CD4-positive, alpha-beta T cell treated with Interleukin-10 for 1 hour (primary cell): ENCODE measurements around the gene SLC25A46.
"Not testable (repeated sequence)": the region's sequence is repeated elsewhere in the genome, so short reads cannot be mapped to it uniquely, and the experiment has no call there.

ENCODE experiments used
- DNase-seq: peaks from one replicate; pipeline ENCODE4 v3.0.0-alpha.2; 2020

SLC25A46 gene

GRCh38 chr5:110738812-110739651 is at the start of gene SLC25A46:
Gene SLC25A46, plus strand, starts transcription at chr5:110739007. Its CDS starts 113 bp downstream, at chr5:110739120.
- peak; percentile 92 for DNase-seq

- not testable (repeated sequence) for DNase-seq
Observed at GRCh38 chr5:110690587-110690986, 48.2 kb upstream of the SLC25A46 start.

GRCh38 chr5:110692669-110693068 is 46.1 kb upstream of the SLC25A46 start:
- DNase-seq, result not testable (repeated sequence)

- no peak for DNase-seq
Observed at GRCh38 chr5:110702300-110702699, 36.5 kb upstream of the SLC25A46 start.

- no peak for DNase-seq
Observed at GRCh38 chr5:110702704-110703103, 36.1 kb upstream of the SLC25A46 start.

- DNase-seq, result no peak
Observed at GRCh38 chr5:110703481-110703880, 35.3 kb upstream of the SLC25A46 start.

- DNase-seq, result no peak
Observed at GRCh38 chr5:110705349-110705748, 33.5 kb upstream of the SLC25A46 start.

- DNase-seq, result no peak
Observed at GRCh38 chr5:110707260-110707844, 31.5 kb upstream of the SLC25A46 start.

- no peak for DNase-seq
Observed at GRCh38 chr5:110716247-110717245, 22.3 kb upstream of the SLC25A46 start.

GRCh38 chr5:110718311-110718710 is 20.5 kb upstream of the SLC25A46 start:
- DNase-seq, result no peak

- DNase-seq, result peak; percentile 82
Observed at GRCh38 chr5:110726249-110727024, 12.4 kb upstream of the SLC25A46 start, which contains the start of gene TMEM232. Gene TMEM232, minus strand, starts transcription at chr5:110726671. Its CDS starts 59,319 bp downstream, at chr5:110667352.

GRCh38 chr5:110727025-110727314 is 11.8 kb upstream of the SLC25A46 start:
- peak; percentile 32 for DNase-seq

- DNase-seq, result not testable (repeated sequence)
Observed at GRCh38 chr5:110731499-110731898, 7.3 kb upstream of the SLC25A46 start.

GRCh38 chr5:110734101-110734500 is 4.7 kb upstream of the SLC25A46 start:
- no peak for DNase-seq

GRCh38 chr5:110735556-110735955 is 3.3 kb upstream of the SLC25A46 start:
- no peak for DNase-seq

- DNase-seq, result no peak
Observed at GRCh38 chr5:110736753-110737152, 2.1 kb upstream of the SLC25A46 start.

- DNase-seq, result no peak
Observed at GRCh38 chr5:110738503-110738811, 350 bp upstream of the SLC25A46 start.

- DNase-seq, result peak; percentile 61
Observed at GRCh38 chr5:110751902-110752762, 13.3 kb downstream of the SLC25A46 start.

- DNase-seq, result peak; percentile 27
Observed at GRCh38 chr5:110752953-110753352, 14.1 kb downstream of the SLC25A46 start.

GRCh38 chr5:110753600-110753999 is 14.8 kb downstream of the SLC25A46 start:
- peak; percentile 25 for DNase-seq

GRCh38 chr5:110754181-110754580 is 15.4 kb downstream of the SLC25A46 start:
- no peak for DNase-seq
